CD4-positive, alpha-beta T cell treated with Interleukin-12 subunit alpha and Interleukin-12 subunit beta, for 1 hour (primary cell): ENCODE results near the gene SLC41A1.
A peak's percentile ranks its signal among the peaks of the same experiment; 100 is the strongest.

Experiments
- DNase-seq: peaks from one replicate; pipeline ENCODE4 v3.0.0-alpha.2; 2020

The SLC41A1 gene

DNA sequence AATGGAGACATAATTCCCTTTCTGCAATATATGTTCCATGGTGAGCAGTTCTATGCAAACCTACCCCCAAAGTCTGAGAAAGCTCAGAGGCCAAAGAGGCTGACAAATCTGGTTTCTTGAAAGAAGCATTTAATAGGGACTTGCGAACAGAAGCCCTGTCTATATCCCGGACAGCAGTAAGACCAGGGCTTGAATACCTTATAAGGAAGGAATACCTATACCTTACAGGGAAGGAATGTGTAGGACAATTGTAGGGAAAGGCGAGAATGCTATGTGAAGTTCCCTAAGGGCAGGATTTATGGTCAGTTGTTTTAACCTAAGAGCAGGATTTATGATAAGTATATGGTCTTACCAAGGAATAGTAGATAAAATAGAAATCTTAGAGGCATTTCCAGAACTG is 5.0 kb upstream of the SLC41A1 start:
- no peak for DNase-seq

DNA sequence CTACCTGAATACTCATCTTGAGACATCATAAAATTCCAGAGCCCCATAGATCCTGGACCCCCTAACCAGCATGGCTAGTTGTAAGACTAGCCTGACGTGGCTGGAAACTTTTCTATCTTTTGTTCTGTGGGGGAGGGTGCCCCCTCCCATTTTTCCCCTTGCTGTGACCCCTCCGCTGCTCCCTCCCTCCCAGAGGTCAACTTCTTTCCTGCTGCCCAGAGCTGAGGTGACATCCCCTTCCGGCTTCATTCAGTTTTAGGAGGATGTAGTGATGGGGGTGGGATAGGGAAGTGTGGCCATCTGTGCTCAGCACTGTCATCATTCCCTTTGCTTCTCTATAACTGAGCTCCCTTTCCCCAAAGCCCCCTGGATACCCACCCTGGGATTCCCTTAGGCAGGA is 4.4 kb upstream of the SLC41A1 start:
- DNase-seq: no peak

DNA sequence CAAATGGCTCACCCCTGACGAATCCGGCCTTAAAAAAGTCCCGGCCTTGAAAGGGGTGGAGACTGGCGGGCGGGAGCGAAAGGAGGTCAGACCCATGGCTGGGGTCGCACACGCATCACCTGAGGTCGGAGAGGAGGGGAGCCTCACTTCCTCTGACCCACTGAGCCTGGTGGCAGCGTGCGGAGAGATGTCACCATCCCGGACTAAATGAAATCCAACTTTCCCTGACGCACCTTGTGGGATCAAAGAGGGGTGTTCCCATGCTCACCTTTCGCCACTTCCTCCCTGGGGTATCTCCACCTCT is 709 bp upstream of the SLC41A1 start:
- peak; percentile 43 for DNase-seq

DNA sequence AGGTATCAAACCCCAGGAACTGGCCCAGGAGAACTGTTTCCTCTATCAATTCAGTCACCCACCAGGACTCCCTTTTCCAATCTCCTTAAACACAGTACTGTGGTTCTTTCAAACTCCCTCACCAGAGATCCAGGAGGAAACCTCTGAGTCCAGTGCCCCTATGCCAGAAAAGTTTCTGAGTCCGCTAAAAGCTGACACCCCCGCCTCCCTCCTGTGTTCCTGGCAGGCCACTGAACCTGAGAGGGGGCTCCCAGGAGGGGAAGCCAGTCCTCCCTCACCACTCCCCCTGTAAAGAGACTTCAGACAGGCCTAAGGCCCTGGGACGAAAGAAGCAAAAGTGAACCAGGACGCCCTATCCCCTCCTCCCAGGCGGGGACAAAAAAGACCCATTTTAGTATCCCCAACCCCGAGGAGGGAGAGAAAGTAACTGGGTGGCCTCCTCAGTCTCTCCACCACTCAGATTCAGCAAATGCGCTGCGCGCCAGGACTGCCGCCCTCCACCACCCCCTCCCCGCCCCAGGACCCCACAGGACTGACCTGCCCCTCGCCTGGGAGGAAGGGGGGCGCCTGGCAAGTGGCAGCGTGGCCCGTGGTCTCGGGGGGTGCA is 624 bp downstream of the SLC41A1 start:
- DNase-seq: no peak

DNA sequence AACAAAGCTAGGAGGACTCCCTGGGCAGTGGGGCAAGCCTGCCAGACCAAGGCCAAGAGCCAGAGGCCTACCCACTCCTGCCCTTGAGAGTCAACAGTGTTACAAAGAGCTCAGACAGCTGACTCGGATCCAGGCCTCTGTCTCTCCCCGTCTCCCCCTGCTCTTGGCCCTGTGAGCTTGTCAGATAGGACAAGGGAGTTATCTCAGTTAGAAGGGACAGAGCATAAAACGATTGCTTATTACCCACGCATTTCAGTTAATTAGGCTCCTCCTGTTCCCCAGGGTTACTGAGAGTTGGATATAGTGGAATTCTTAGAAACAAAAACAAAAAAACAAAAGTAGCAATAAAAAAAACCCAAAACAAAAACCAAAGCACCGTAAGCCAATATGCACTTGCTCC is 1.3 kb downstream of the SLC41A1 start:
- DNase-seq: no peak

- DNase-seq: no peak
These were observed 2.4 kb downstream of the SLC41A1 start for GRCh38 chr1:205810448-205811157.

GRCh38 chr1:205809942-205810345 is 3.1 kb downstream of the SLC41A1 start:
- DNase-seq: no peak

DNA sequence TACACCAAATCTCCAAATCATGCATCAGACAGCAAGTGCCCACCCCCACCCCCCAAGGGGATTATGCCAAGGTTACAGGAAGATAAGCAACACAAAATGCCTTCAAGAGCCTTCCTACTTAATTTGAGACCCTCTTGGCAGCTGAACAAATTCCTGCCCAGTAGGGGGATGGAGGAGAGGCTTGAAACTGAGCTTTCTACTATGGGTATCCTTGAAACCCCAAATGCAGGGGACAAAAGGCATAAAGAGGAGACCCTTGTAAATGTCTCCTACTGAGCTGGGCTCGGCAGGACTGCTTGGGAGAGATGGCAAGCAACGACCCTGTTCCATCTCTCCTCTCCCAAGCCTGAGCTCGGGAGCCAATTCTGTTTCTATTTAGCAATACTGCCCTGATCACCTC is 3.5 kb downstream of the SLC41A1 start:
- DNase-seq: no peak

DNA sequence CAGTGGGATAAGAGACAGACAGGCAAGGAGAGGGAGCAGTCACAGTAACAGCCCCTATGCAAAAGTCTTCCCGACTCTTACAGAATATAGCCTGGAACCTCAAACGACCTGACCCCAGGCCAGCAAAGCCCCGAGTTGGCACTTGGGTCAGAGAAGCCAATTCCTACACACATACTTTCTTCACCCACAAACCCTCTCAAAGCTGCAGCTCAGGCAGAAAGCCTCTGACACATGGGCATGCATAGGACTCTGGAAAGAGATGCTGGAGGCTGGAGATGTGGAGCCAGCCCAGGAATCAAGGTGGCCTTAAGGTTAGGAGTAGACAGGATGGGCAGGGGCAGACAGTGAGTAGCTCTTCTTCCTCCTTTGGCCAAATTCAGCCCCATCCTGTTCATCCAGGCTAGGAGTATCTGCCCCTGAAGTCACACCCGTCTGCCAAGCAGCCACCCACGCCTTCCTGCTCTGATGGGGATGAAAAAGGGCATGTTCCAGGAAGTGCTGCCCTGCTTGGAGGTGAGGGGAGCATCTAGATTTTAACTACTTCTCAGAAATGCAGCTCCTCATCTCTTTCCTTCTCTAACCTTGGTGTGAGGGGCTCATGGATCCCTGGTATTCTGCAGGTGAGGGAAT is 7.8 kb downstream of the SLC41A1 start:
- peak; percentile 16 for DNase-seq

DNA sequence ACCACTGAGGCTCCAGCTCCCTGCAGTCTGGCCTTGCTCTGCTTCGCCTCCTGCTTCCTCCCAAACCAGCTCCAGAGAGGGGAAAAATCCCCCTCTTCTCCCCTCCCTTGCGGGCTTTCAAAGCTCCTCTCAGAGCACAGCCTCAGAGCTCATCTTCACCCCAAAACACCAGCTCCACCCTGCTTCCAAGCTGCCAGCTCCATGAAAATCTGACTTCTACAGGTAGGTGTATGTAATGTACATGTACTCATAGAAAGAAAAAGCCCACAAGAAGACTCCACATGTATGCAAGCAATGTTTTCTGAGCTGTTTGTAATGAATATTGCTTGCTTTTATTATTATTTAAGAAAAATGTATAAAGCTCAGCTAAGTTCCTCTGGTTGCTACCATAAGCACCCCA is 8.4 kb downstream of the SLC41A1 start:
- DNase-seq: no peak

DNA sequence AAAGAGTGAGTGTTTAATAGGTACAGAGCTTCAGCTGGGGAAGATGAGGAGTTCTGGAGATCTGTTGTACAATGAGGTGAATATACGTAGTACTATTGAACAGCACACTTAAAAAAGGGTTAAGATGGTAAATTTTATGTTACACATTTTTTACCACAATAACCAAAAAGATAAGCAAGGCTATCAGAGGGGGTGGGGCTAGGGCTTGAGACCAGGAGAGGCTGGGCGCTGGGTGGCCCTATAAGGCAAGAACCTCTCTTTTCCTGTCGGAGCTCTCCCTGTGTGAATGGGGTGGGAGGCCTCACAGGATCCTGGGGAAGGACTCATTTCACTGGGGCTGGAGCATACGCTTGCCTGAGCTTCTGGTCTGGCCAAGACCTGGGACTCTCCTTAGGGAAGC is 9.0 kb downstream of the SLC41A1 start:
- no peak for DNase-seq

- no peak for DNase-seq
These were observed 10.9 kb downstream of the SLC41A1 start for GRCh38 chr1:205802060-205802459.

DNA sequence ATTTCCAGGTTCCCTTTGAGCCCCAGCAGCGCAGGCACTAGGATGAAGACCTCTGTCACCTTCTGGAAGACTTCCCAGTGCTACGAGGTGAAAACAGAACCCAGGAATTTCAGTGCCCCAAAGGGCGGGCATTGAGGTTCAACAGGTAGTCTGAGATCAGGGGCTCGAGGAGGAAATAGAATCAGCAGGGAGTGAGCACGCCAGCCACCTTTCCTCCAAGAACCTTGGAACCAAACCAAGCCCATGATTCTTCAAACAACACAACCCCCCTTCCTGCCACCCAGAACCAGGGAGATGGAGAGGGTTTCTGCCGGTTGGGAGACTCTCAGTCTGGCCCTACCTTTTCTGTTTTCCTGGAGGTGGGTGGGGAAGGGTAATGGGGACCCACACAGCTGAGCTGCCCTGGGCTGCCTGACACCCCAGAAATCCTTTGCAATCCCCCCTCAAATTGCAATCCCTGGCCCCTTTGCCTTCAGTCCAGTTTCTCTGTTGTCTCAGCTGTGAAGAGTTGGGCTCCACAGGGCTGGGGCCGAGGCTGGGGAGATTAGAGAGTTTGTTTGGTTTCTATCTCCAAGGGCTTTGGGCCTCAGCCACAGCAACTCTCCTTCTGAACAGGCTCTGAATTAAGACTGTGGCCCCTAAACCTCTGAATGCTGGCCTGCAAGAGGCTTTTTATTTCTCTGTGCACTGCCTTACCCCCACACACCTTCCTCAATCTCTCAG is 11.9 kb downstream of the SLC41A1 start:
- no peak for DNase-seq

GRCh38 chr1:205800427-205800826 is 12.6 kb downstream of the SLC41A1 start:
- DNase-seq: no peak

GRCh38 chr1:205798577-205798976 is 14.4 kb downstream of the SLC41A1 start:
- DNase-seq: no peak

GRCh38 chr1:205797168-205797567 is 15.8 kb downstream of the SLC41A1 start:
- DNase-seq: no peak

GRCh38 chr1:205794011-205794730 is 18.8 kb downstream of the SLC41A1 start:
- no peak for DNase-seq

- no peak for DNase-seq
These were observed 19.9 kb downstream of the SLC41A1 start for GRCh38 chr1:205792961-205793673.

GRCh38 chr1:205792481-205792881 is 20.5 kb downstream of the SLC41A1 start:
- no peak for DNase-seq

DNA sequence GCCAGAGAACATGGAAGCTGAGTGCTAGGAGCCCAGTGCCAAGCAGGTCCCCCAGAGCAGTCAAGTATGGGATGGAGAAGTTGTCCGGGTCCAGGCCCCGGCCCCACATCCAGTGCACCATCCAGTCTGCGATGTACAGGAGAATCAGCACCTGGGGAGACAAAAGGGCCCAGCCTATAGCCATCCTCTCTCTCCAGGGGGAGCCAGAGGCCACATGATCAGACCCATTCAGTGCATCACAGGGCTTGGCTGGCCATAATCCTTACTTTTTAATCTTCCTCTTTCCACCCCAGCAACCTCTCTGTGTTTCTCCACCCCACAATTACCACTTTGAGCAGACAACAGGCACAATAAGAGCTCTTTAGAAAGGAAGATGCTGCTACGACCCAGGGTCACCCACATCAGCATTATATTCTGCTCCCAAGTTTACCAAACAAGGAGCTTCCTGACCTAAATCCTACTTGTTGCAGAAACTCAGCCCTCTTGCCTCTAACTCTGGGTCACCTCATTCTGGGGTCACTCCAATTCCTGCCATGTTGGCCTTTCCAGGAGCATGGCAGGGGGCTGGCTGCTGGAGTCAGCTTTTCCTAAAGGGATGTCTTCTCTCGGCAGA is 21.3 kb downstream of the SLC41A1 start:
- peak; percentile 70 for DNase-seq

DNA sequence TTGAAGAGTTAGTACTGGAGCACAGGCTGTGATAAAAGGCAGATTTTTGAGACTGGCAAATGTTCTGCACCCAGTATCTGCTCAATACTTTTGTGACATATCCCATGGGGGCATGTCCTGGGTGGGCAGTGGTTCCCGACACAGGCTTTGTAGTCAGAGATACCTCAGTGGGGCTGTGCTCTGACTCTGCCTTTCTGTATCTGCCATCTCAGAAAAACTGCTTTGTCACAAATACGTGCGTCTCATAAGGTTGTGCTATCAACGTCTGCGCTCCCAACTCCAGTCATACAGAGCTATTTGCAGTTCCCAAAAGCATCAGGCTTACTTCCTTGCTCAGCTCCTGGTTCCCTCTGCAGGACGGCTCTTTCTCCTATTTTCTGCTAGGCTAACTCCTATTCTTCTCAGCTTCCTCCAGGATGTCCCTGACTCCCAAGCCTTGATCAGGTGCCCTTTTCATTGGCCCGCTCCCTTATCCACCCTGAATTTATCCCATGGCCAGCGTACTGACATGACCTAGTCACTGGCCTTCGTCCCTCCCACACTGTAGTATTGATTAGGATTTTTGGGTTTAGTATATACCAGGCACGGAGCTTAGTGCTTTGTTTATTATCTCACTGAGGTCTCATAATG is 25.6 kb downstream of the SLC41A1 start:
- no peak for DNase-seq

DNA sequence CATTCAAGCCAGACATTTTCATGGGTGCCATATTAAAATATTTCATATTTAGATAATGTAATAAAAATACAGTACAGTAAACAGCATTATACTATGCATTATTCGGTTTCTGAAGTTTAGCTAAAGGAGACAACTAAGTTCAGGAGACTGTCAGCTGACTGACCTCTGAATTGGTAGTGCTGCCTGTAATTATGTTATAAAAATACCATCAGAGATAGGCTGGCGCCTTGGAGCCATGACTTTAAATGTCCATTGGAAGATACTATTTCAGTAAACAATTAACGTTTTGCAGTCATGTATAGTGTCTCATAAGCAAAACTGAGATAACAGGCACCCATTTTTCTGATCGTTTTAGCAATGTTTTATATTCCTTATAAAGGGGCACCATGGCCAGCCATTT is 26.4 kb downstream of the SLC41A1 start:
- DNase-seq: no peak
